CD4-positive, alpha-beta T cell treated with Interleukin-17A for 4 hours (primary cell): ENCODE results near the gene SGCE.
"Not testable (repeated sequence)": the region's sequence is repeated elsewhere in the genome, so short reads cannot be mapped to it uniquely, and the experiment has no call there.

Experiments used
- DNase-seq: peaks from one replicate; pipeline ENCODE4 v3.0.0-alpha.2; 2020; ENCODE audit warnings: mixed read lengths

SGCE gene

GRCh38 chr7:94655848-94656657, at the start of gene SGCE:
Gene SGCE, minus strand, starts transcription at chr7:94656133. Its CDS starts 35 bp downstream, at chr7:94656098.
- DNase-seq = peak; percentile 66

- DNase-seq = not testable (repeated sequence)
These were observed 49.5 kb upstream of the SGCE start for GRCh38 chr7:94705155-94706021.

- no peak for DNase-seq
These were observed 45.6 kb upstream of the SGCE start for GRCh38 chr7:94701555-94701973.

- DNase-seq = no peak
These were observed 45.1 kb upstream of the SGCE start for GRCh38 chr7:94700926-94701554.

- no peak for DNase-seq
These were observed 42.3 kb upstream of the SGCE start for GRCh38 chr7:94698275-94698674.

- DNase-seq = no peak
These were observed 41.4 kb upstream of the SGCE start for GRCh38 chr7:94697035-94697974.

GRCh38 chr7:94687810-94688209, 31.9 kb upstream of the SGCE start:
- DNase-seq = no peak

- no peak for DNase-seq
These were observed 31.1 kb upstream of the SGCE start for GRCh38 chr7:94687076-94687475.

- DNase-seq = no peak
These were observed 27.1 kb upstream of the SGCE start for GRCh38 chr7:94683066-94683465.

GRCh38 chr7:94679358-94679757, 23.4 kb upstream of the SGCE start:
- no peak for DNase-seq

- no peak for DNase-seq
These were observed 20.5 kb upstream of the SGCE start for GRCh38 chr7:94676431-94676830.

- no peak for DNase-seq
These were observed 19.4 kb upstream of the SGCE start for GRCh38 chr7:94675356-94675755.

- DNase-seq = no peak
These were observed 15.7 kb upstream of the SGCE start for GRCh38 chr7:94671444-94672235.

GRCh38 chr7:94669773-94670495, 14.0 kb upstream of the SGCE start:
- DNase-seq = no peak

GRCh38 chr7:94666879-94667587, 11.1 kb upstream of the SGCE start:
- no peak for DNase-seq

- no peak for DNase-seq
These were observed 9.5 kb upstream of the SGCE start for GRCh38 chr7:94665426-94665825.

- no peak for DNase-seq
These were observed 8.1 kb upstream of the SGCE start for GRCh38 chr7:94664023-94664422.

GRCh38 chr7:94662548-94662947, 6.6 kb upstream of the SGCE start:
- DNase-seq = no peak

GRCh38 chr7:94660006-94660405, 4.1 kb upstream of the SGCE start:
- DNase-seq = no peak

GRCh38 chr7:94658826-94659225, 2.9 kb upstream of the SGCE start:
- DNase-seq = no peak
